Gastrocnemius medialis (tissue), 4 donors: Measurements from ENCODE around the gene KLRC1. TPM values are rescaled to one million over a fixed set of nuclear protein-coding genes. Genes with fewer than 3 reads are reported as not detected.

Experiments used
- total RNA-seq, 4 donors: library from RNA; depleted of rRNA; stranded (reverse); fragments of >200 nt; gene quantifications; one replicate each; pipeline versions ENCODE4 v1.1.0 to v1.2.3, GENCODE V29; 2016

Gene KLRC1
- total RNA-seq, 4 donors from 2014 or later = not detected

Other genes with a start within 250 kb of the KLRC1 start
- 100 to 1,000 TPM; 144 to 605 (median 175) TPM for gene GABARAPL1, start 240.5 kb downstream of the KLRC1 start, total RNA-seq
- under 1 TPM; 0.10 to 0.23 (median 0.21) TPM for gene KLRD1, start 145.5 kb downstream of the KLRC1 start, total RNA-seq
- gene KLRK1, start 63.3 kb downstream of the KLRC1 start, total RNA-seq = under 1 TPM in 1 of 4 donors, not detected in 3; 0.20 TPM
- not detected for gene KLRC4, start 43.6 kb downstream of the KLRC1 start, total RNA-seq
- gene KLRC3, start 32.8 kb downstream of the KLRC1 start, total RNA-seq = not detected
- gene KLRC2, start 17.4 kb downstream of the KLRC1 start, total RNA-seq = not detected
- gene EIF2S3B, start 52.5 kb upstream of the KLRC1 start, total RNA-seq = under 1 TPM in 1 of 4 donors, not detected in 3; 0.31 TPM
- gene MAGOHB, start 160.2 kb upstream of the KLRC1 start, total RNA-seq = 1 to 10 TPM in 3 of 4 donors, under 1 TPM in 1; 0.80 to 6.3 (median 3.8) TPM
- under 1 TPM in 1 of 4 donors, not detected in 3; 0.12 TPM for gene STYK1, start 220.7 kb upstream of the KLRC1 start, total RNA-seq